ENCODE results near the gene IL21R.
"Not testable (repeated sequence)": the region's sequence is repeated elsewhere in the genome, so short reads cannot be mapped to it uniquely, and the experiment has no call there.

IL21R gene

DNA sequence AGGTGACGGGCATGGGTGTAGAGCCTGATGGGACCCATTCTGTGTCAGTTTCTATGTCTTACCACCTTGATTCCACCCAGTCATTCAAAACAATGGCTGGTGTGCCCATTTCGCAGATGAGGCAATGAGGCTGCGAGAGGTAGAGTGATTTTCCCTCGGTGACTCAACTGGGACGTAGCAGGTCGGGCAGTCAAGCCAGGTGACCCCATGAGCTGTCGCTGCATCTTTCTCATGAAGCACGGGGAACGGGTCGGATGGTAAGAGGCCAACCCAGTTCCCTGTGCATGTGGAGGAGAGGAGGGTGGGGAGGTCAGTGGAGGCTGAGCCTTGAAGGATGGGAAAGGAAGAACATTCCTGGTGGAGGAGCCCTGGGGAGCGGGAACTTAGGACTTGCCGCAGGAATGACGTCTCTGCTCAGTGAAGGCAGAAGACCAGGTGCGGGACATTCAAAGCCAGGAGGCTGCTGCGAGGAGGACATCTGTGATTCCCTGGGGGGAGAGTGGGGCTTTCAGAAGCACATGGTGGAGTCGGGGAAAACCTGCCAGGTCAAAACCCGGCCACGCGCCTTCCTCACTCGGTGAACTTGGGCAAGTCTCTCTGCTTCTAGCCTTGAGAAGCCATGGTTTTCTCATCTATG is 1.1 kb downstream of the IL21R start:
- peak; percentile 70 for DNase-seq

DNA sequence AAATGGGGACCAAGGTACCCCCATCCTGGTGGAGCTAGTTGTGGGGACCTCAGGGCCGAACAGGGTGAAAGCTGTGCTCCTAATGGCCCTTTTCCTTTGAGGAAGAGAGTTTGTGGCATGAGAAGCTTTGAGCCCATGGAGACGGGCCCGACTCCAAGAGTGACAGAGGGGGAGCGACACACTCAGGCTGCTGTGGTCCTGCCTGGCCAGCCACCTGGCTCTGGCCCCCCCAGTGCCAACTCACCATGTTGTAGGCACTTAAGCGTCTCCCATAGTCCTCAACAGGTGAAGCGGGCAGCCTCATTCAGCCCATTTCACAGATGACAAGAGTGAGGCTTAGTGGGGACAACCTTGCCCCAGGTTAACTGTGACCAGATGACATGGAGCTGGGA is 1.6 kb downstream of the IL21R start:
- no peak for DNase-seq

DNA sequence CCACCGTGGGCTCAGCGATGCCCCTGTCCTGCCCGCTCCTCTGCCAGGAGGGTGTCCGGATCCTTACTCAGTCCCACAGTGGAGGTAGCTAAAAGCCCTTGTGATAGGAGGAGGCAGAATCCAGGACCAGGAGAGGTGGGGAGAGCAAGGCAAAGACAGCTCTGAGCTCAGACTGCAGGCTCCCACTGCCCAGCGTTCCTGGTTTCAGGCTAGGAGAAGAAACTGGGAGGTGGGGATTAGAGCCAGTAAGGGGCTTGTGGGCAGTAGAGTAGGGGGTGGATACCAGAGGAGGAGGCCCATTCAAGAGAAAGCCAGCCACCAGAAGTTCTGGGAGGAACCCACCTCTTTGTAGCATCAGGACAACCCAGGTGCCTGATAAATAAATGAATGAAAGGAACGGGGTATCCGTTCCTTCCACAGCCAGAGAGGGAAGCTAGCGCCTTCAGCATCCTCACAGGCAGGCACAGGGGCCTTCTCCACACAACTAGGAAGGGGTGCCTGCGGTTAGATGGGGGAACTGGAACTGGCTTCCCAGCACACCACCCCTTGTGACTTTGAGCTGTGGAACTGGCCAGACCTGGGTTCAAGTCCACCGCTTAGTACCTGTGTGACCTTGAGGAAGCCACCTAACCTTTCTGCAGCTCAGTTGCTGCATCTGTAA is 2.3 kb downstream of the IL21R start:
- DNase-seq, result no peak

DNA sequence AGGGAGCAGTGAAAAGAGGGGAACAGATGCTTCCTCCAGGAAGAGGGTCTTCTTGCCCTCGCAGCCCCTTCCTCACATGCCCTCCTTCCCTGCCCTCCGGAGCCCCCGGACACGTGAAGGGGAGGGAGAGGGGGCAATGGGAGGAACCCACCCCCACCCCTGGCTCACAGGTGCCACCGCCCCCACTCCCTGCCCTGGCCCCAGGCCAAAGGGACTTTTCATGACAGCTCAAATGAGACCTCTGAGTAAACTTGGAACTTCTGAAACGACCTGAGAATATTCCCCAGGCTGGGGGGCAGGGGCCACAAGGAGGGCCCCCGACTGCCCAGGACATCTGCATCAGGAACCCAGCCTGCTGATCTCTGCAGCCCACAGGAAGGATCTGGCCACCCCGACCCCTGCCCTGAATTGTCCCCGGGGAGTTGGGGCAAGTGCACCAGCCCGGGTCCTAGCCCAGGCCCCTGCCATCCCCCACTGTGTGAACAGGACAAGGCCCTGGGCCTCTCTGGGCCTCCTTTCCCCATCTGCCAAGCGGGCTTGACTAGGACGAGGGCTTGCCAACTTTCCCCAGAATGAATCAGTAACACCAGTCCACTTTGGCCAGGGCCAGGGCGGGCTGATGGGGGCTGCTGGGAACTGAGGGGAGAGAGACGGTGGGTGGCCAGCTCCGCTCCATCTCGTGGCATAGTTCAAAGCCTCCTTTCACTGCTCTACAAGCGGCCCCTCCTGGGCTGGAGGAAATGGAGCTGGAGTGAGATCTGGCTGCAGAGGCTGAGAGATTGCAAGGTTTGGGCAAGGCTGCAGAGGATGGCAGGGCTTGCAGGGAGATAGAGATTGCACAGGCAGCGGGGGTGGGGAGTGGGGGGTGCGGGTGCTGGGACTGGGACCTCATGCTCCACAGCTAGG is 3.8 kb downstream of the IL21R start:
- DNase-seq, result peak; percentile 88

DNA sequence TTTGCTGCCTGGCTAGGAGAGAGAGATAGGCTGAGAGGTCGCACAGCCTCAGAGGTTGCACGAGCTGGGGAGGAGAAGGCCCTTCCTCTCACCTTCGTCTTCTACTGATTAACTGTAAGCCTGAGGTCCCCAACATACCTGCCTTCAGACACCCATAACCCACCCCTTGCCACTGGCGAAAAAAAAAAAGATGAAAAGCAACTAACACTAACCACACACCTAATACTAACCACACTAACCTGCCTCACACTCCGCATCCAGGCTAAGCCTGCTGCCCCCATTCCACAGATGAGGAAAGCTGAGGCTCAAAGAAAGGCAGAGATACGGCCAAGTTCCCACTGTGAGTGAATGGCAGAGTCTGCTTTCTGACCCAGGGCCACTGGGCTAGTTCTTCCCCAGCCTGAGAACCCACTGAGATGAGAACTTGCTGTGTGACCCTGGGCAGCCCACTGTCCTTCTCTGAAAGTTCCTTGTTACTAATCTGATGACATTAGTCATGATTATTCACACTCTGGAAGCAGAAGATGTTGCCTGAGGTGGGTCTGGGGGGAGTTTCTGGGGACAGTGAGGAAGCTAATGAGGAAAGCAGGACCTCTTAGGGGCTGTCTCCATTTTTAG is 4.6 kb downstream of the IL21R start:
- DNase-seq, result no peak

DNA sequence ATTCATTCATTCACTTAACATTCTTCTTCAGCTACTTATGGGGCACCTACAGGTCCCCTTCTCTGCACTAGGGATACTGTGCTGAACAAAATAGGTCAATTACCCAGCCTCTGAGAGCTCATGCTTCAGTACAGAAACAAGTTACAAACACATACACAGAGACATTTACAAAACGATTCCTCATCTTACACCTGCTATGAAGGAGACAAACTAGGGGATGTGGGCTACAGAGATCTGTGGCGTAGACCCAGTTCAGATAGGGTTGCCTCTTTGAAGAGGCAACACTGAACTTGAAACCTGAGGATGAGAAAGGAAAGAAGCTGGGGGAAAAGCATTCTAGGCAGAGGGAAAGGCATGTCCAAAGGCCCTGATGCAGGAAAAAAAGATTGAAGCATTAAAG is 5.2 kb downstream of the IL21R start:
- DNase-seq, result no peak

DNA sequence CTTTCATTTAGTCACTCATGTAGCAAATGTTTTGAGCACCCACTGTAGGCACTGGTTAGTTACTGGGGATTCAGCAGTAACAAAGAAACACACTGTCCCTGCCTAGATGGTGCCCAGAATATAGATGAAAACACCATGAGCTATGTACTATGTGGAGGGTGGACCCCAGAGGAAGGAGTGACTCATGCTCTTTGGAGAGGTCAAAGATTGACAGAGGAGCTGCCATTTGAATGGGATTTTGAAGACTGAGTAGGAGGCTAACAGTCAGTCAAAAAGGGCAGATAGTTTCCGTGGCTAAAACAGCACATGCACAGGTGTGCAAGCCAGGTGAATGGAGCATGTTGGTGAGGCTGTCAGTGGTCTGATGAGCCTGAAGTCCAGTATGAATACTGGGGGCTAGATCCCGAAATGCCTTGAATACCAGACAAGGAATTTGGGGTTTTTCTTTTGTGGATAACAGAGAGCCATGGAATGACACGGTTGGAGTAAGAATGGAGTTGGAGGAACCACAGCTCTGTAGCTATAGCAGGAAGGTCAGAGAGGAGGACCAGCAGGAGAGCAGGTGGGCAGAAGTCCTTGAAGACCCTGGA is 6.1 kb downstream of the IL21R start:
- DNase-seq, result no peak

DNA sequence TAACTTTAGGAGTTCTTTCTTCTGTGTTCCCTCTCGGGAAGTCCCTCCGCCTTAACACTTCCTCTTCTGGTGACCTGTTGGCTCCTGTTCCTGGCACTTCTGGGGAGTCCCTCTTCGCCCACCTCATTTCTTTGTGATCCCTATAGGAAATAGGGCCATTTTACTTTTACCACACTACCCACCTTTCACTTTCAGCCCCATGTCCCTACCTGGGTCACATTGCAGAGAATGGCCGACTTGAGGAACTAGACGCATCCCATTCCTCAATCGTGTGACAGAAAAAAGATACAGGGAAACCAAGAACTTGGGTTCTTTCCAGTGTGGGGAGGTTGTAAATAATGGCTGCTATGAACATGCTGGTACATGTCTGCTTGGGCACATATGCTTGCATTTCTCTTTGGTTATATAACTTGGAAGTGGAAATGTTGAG is 6.6 kb downstream of the IL21R start:
- DNase-seq, result no peak

DNA sequence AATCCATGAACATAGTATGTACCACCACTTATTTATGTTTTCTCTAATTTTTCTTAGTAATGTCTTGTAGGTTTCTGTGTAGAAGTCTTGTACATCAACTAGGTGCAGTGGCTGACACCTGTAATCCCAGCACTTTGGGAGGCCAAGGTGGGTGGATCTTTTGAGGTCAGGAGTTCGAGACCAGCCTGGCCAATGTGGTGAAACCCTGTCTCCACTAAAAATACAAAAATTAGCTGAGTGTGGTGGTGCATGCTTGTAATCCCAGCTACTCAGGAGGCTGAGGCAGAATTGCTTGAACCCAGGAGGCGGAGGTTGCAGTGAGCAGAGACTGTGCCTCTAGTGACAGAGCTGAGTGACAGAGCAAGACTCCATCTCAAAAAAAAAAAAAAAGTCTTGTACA is 8.0 kb downstream of the IL21R start:
- not testable (repeated sequence) for DNase-seq

DNA sequence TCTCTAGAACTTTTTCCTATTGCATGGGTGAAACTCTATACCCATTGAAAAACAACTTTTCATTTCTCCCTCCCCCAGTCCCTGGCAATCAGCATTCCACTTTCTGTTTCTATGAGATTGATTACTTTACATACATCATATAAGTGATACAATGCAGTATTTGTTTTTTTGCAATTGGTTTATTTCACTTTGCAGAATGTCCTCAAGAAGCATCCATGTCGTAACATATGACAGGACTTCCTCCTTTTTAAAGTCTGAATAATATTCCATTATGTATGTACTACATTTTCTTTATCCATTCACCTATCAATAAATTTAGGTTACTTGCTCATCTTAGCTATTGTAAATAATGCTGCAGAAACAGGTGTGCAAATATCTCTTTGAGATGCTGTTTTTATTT is 8.8 kb downstream of the IL21R start:
- no peak for DNase-seq

DNA sequence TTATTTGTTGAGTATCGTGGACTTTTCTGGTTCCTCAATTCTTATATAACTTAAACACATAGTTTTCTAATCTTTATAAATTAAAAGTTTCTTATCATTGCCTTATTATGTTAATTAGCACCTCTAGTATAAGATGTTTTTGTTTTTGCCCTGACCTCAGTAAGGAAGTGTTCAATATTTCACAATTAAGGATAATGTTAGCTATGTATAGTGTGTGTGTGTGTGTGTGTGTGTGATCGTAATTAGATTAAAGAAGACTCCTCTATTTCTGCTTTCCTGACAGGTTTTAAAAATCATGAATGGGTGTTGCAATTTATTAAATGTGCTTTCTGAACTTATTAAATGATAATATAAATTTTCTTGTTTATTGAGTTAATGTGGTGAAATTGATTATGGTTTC is 12.0 kb downstream of the IL21R start:
- DNase-seq, result no peak

DNA sequence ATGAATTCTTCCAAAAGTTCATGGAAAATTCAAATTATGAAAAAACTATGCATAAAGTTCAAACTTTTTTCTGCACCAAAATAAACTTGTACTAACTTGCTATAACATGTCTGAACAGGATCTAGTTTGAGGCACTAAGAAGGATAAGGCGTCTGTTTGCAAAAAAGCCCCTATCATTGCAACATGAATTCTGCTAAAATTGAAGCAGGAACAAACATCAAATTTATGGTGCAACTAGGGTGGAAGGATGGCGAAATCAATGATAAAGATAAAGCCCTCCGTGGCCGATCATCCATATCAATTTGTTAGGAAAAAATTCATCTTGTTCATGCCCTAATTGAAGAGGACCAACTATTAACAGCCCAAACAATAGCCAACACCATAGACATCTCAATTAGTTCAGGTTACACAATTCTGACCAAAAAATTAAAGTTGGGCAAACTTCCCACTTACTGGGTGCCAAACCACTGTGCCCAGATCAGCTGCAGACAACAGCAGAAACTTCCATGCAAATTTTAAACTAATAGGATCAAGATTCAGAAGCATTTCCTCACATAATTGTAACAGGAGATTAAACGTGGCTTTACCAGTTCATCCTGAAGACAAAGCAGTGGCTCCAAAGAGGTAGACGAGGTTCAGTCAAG is 12.9 kb downstream of the IL21R start:
- DNase-seq, result no peak

DNA sequence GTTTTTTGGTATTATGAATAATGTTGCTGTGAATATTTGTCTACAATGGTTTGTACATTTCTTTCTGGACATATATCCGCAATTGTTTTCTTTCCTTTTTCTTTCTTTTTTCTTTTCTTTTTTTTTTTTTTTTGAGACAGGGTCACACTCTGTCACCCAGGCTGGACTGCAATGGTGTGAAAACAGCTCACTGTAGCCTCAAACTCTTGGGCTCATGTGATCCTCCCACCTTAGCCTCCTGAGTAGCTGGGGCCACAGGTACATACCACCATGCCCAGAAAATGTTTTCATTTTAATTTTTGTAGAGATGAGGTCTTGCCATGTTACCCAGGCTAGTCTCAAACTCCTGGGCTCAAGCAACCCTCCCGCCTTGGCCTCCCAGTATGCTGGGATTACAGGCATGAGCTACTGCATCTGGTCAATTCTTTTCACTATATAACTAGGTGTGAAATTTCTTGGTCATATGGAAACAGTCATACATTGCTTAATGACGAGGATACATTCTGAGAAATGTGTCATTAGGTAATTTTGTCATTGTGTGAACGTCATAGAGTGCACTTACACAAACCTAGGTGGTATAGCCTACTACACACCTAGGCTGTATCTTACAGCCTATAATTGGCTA is 15.2 kb downstream of the IL21R start:
- peak; percentile 64 for DNase-seq

DNA sequence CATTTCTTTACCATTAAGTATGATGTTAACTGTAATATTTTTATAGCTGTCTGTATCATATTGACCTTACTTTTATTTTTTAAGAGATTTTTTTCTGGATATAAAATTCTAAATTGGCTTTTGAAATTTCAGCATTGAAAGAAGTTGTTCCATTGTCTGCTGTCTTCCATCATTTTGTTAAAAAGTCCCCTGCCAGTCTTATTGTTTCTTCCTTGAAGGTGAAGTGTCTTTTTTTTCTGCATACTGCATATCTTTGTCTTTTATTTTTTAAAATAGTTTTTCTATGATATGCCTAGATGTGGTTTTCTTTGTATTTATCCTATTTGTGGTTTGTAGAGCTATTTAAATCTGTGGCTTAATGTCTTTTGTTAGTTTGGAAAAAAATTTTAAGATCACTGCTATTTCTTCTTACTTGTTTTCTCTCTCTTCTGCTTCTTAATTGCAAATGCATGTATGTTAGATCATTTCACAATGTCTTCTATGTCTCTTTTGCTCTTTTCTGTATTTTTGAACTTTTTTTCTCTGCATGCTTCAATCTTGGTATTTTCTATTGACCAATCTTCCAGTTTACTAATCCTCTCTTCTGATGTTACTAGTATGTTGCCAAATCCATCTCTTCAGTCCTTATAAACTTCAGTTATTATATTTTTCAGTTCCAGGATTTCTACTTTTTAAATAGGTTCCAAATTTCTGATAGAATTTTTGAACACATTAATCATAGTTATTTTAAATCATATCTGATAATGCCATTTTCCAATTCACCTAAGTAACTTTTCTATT is 20.2 kb downstream of the IL21R start:
- no peak for DNase-seq

DNA sequence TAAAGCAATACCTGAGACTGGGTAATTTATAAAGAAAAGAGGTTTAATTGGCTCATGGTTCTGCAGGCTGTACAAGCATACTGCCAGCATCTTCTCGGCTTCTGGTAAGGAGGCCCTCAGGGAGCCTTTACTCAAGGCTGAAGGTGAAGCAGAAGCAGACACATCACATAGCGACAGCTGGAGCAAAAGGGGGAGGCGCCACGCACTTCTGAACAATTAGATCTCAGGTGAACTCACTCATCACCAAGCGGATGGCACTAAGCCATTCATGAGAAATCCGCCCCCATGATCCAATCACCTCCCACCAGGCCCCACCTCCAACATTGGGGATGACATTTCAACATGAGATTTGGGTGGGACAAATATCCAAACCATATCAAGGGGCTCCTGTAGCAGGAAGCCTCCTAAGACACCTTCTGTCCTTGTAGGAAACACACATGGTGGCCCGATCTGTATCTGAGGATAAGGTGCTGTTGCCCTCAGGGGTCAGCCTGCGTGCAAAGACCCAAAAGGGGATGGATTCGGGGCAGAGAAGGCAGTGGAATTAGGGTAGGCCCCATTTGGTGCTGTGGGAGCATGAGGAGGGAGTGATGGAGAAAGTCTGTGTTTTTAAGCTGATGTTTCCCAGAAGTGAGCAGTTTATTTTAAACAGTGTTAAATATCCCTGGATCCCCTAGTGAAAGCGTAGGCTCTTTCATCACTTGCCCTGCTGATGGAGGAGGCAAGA is 23.0 kb downstream of the IL21R start:
- peak; percentile 49 for DNase-seq

DNA sequence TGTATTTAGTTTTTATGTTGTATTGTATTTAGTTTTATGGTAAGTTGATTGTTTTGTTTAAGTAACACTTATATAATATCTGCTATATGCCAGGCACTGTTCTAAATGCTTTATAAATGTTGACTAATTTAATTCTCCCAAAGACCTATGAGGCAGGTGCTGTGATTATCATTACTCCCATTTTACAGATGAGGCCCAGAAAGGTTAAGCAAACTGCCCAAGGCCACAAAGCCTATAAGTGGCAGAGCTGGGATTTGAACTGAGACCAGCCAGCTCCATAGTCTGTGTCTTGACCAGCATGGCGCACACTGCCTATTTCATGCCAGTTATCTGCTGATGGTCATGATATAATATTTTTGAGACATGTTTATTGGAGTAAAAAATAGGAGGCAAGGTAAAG is 24.0 kb downstream of the IL21R start:
- peak; percentile 43 for DNase-seq

DNA sequence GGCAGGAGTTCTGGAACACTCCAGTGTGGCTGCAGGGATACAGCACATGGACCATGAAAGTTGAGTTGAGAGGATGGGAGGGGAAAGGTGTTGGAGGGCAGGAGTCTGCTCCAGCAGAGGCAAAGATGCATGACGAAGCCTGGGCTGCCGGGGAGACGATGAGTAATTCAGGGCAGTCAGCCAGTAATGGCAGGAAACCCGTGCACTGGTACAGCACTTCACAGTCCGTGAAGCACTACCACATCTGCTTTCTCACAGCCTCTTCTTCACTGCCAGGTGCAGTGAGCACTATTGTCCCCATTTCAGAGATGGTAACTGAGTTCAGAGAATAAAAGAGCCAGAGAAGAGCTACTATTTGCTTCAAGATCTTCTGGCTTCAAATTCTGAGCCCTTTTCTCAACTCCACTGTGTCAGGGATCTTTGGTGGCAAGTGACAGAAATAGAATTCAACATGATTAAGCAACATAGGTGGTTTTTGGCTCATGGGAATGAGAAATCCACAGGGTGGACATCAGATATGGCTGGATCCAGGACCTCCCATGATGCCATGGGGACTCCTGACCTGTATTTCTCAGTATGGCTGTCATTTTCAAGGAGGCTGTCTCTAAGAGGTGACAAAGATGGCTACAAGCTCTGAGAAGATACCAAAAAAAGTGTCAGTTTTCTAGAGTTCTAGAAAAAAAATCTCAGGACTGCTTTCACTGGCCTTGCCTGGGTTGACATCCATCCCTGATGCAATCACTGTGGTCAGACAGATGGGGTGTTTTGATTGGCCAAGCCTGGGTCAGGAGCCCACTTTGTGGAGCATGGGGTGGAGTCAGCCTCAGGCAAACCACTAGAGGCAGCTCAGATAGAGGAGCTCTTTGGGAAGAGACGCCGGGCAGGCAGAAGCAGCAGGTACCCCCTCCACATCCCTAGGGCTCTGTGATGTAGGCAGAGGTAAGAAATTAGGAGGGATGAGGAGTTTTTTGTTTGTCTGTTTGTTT is 24.7 kb downstream of the IL21R start:
- DNase-seq, result peak; percentile 84

DNA sequence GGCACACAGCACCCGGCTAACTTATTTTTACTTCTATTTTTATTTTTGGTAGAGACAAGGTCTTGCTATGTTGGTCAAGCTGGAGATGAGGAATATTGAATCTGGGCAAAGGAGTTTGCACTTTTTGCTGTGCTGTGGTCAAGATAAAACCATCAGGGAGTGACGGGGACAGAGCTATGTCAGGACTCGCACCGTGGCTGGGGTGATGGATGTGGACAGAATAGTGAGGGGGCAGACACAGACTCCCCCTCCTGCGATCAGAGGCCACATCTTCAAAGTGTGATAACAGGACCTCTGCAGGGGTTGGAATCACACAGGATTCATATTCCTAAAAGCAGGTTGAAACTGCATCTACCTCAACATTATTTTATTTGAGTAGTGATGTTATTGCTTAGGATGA is 25.6 kb downstream of the IL21R start:
- DNase-seq, result peak; percentile 46

All from activated CD8-positive, alpha-beta memory T cell treated with anti-CD3 and anti-CD28 coated beads, Interleukin-2, amount 50 U/mL, for 48 hours (primary cell).